ENCODE measurements around the gene NPR2.

DNA sequence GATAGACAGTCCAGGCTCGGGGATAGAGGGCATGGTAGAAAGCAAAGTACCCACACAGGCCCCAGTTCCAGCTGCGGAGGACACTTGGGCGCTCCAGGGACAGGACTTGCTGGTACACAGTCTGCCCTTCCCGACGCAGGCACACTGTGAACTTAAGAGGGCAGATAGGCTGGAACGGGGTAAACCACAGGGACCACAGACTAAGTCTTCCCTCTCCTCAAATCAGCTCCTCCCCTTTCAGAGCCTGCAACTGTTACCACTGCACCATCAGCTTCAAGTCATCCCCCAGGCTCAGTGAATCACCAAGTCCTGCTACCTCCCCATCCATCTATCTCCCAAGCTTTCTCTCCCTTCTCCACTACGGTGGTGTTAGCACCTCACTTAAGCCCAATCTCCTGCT, 49.7 kb upstream of the NPR2 start:
- TF ChIP-seq POLR2A (IDR thresholded peaks at IDR 0.05; ENCODE audit: low read length) (no peak), GATA1 (IDR thresholded peaks at IDR 0.05; ENCODE audit: low read depth, low read length) (no peak)

Data from erythroblast (primary cell).